RWPE2 (cell line): ENCODE measurements around the gene GOLGA5.
A peak's percentile ranks its signal among the peaks of the same experiment; 100 is the strongest.
"Not testable (repeated sequence)": the region's sequence is repeated elsewhere in the genome, so short reads cannot be mapped to it uniquely, and the experiment has no call there.

Experiments used
- ATAC-seq: fragments of 200-7000 bp; cut with Tn5 transposase; 3 replicates; pipeline ENCODE4 v1.9.1; 2021; ENCODE audit warnings: low read depth
- DNase-seq: peaks from one replicate; pipeline ENCODE4 v3.0.0-alpha.2; 2020; ENCODE audit warnings: low spot score
- H3K27ac ChIP-seq: fragments of 450-650 bp; 2 replicates; pipeline ENCODE4 v1.5.1; 2017; ENCODE audit warnings: mild to moderate bottlenecking; ENCODE audit not compliant: poor library complexity, severe bottlenecking
- H3K27me3 ChIP-seq: fragments of 250-450 bp; sonication (Bioruptor Pico); 2 replicates; pipeline ENCODE4 v1.5.1; 2021; ENCODE audit warnings: mild to moderate bottlenecking, moderate library complexity; ENCODE audit not compliant: insufficient read depth, poor library complexity, severe bottlenecking
- H3K36me3 ChIP-seq: fragments of 250-450 bp; sonication (Bioruptor Pico); 2 replicates; pipeline ENCODE4 v1.5.1; 2020; ENCODE audit warnings: low read depth, mild to moderate bottlenecking, moderate library complexity
- H3K4me1 ChIP-seq: fragments of 250-450 bp; sonication (Bioruptor Pico); 2 replicates; pipeline ENCODE4 v1.5.1; 2021; ENCODE audit warnings: mild to moderate bottlenecking, moderate library complexity; ENCODE audit not compliant: insufficient read depth, poor library complexity, severe bottlenecking
- H3K4me3 ChIP-seq: fragments of 250-450 bp; sonication (Bioruptor Pico); 2 replicates; pipeline ENCODE4 v1.5.1; 2021; ENCODE audit warnings: mild to moderate bottlenecking, moderate library complexity; ENCODE audit not compliant: severe bottlenecking
- H3K9me3 ChIP-seq: fragments of 250-450 bp; sonication (Bioruptor Pico); 2 replicates; pipeline ENCODE4 v1.5.1; 2021; ENCODE audit warnings: mild to moderate bottlenecking, moderate library complexity; ENCODE audit not compliant: severe bottlenecking
- CTCF ChIP-seq: fragments of 450-650 bp; IDR thresholded peaks from one replicate; pipeline ENCODE4 v1.5.1; 2017; ENCODE audit warnings: mild to moderate bottlenecking, moderate library complexity; ENCODE audit not compliant: poor library complexity, severe bottlenecking

The GOLGA5 gene

GRCh38 chr14:92756446-92756845, 37.7 kb upstream of the GOLGA5 start:
- TF ChIP-seq CTCF = no peak
- no peak for DNase-seq
- no peaks in the 10 kb centered on the region for H3K27me3 ChIP-seq
- no peak overlapping the region for H3K4me3 ChIP-seq
- no peaks in the 10 kb centered on the region for H3K36me3 ChIP-seq
- H3K27ac ChIP-seq = no peak overlapping the region
- no peak for ATAC-seq
- H3K9me3 ChIP-seq = no peaks in the 10 kb centered on the region
- no peaks in the 10 kb centered on the region for H3K4me1 ChIP-seq

GRCh38 chr14:92759300-92759678, 34.8 kb upstream of the GOLGA5 start:
- Histone ChIP-seq H3K4me1 (no peaks in the 10 kb centered on the region), H3K27ac (no peak overlapping the region), H3K36me3 (no peaks in the 10 kb centered on the region), H3K27me3 (no peaks in the 10 kb centered on the region), H3K9me3 (no peaks in the 10 kb centered on the region), H3K4me3 (no peak overlapping the region)
- no peak for DNase-seq
- TF ChIP-seq CTCF = no peak
- ATAC-seq = peak; percentile 58; the same call in 1 of the 3 replicates

GRCh38 chr14:92759679-92760523, 34.2 kb upstream of the GOLGA5 start:
- H3K27ac ChIP-seq = no peak overlapping the region
- DNase-seq = no peak
- no peak for TF ChIP-seq CTCF

GRCh38 chr14:92760524-92760805, 33.6 kb upstream of the GOLGA5 start:
- Histone ChIP-seq H3K27ac (no peak overlapping the region), H3K27me3 (no peaks in the 10 kb centered on the region), H3K4me1 (no peaks in the 10 kb centered on the region), H3K9me3 (no peaks in the 10 kb centered on the region), H3K36me3 (no peaks in the 10 kb centered on the region), H3K4me3 (no peak overlapping the region)
- TF ChIP-seq CTCF = no peak
- DNase-seq (no peak), ATAC-seq (no peak)

More at GRCh38 chr14:92759679-92760523, 34.2 kb upstream of the GOLGA5 start:
- no peak for ATAC-seq
- H3K4me1 ChIP-seq = no peaks in the 10 kb centered on the region
- H3K27me3 ChIP-seq = no peaks in the 10 kb centered on the region
- H3K4me3 ChIP-seq = no peak overlapping the region
- H3K36me3 ChIP-seq = no peaks in the 10 kb centered on the region
- H3K9me3 ChIP-seq = no peaks in the 10 kb centered on the region

- not testable (repeated sequence) for H3K36me3 ChIP-seq, H3K4me3 ChIP-seq, H3K9me3 ChIP-seq, H3K27ac ChIP-seq, DNase-seq, H3K4me1 ChIP-seq, H3K27me3 ChIP-seq
- peak; percentile 60; the same call in 1 of the 3 replicates for ATAC-seq
Observed at GRCh38 chr14:92763666-92764631, 30.2 kb upstream of the GOLGA5 start.

GRCh38 chr14:92768236-92768635, 25.9 kb upstream of the GOLGA5 start:
- ATAC-seq, H3K4me1 ChIP-seq, H3K4me3 ChIP-seq, H3K36me3 ChIP-seq, H3K9me3 ChIP-seq, H3K27ac ChIP-seq, DNase-seq, H3K27me3 ChIP-seq: not testable (repeated sequence)
